Skeletal muscle satellite cell (primary cell): Measurements from ENCODE around the gene PLIN3.
A peak's percentile ranks its signal among the peaks of the same experiment; 100 is the strongest.
"Not testable (repeated sequence)": the region's sequence is repeated elsewhere in the genome, so short reads cannot be mapped to it uniquely, and the experiment has no call there.

Experiments used
- H3K27me3 ChIP-seq: 2 replicates; pipeline ENCODE4 v1.7.0; 2013; ENCODE audit warnings: low read length; ENCODE audit not compliant: control insufficient read depth, insufficient read depth
- H3K36me3 ChIP-seq: 2 replicates; pipeline ENCODE4 v1.7.0; 2013; ENCODE audit warnings: mild to moderate bottlenecking, control low read depth, low read length; ENCODE audit not compliant: insufficient read depth
- H3K4me1 ChIP-seq: 2 replicates; pipeline ENCODE4 v1.7.0; 2013; ENCODE audit warnings: low read length; ENCODE audit not compliant: control insufficient read depth, insufficient read depth
- H3K4me2 ChIP-seq: 2 replicates; pipeline ENCODE4 v1.7.0; 2013; ENCODE audit warnings: mild to moderate bottlenecking, low read length
- H3K4me3 ChIP-seq: 2 replicates; pipeline ENCODE4 v1.7.0; 2013; ENCODE audit warnings: low read length
- H3K9ac ChIP-seq: 2 replicates; pipeline ENCODE4 v1.7.0; 2013; ENCODE audit warnings: mild to moderate bottlenecking, low read depth, low read length, moderate library complexity
- H3K9me3 ChIP-seq: replicated peaks from 2 replicates; pipeline ENCODE4 v1.7.0; 2013; ENCODE audit warnings: mild to moderate bottlenecking, control low read depth, low read length

Gene PLIN3

GRCh38 chr19:4832776-4833175 lies 34.7 kb downstream of the PLIN3 start:
- Histone ChIP-seq H3K4me2 (no peak overlapping the region), H3K4me3 (no peak overlapping the region), H3K4me1 (peaks cover 3% of the 10 kb centered on the region)

DNA sequence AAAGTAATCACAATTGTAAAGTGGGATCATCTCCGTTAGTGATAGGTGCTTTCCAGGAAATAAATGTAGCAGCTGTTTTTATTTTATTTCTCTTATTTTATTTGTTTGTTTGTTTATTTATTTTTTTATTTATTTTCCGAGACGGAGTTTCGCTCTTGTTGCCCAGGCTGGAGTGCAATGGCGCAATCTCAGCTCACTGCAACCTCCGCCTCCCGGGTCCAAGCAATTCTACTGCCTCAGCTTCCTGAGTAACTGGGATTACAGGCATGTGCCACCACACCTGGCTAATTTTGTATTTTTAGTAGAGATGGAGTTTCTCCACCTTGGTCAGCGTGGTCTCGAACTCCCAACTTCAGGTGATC lies 35.5 kb downstream of the PLIN3 start:
- Histone ChIP-seq H3K4me2 (peak overlapping the region; percentile 88), H3K9ac (peak overlapping the region; percentile 90), H3K4me3 (peak overlapping the region; percentile 81)
- not testable (repeated sequence) for H3K27me3 ChIP-seq, H3K9me3 ChIP-seq, H3K4me1 ChIP-seq, H3K36me3 ChIP-seq

More at GRCh38 chr19:4832776-4833175, 34.7 kb downstream of the PLIN3 start:
- Histone ChIP-seq H3K9me3 (no peaks in the 10 kb centered on the region), H3K27me3 (no peaks in the 10 kb centered on the region), H3K9ac (no peak overlapping the region), H3K36me3 (peaks cover 9% of the 10 kb centered on the region)

GRCh38 chr19:4831304-4831978 lies 36.0 kb downstream of the PLIN3 start, which contains the start of gene TICAM1:
TICAM1 (minus strand) TSS chr19:4831712; CDS start chr19:4818377, 13,335 bp downstream.
- H3K9me3 ChIP-seq, result no peaks in the 10 kb centered on the region
- peak within 1 kb of the TSS; percentile 90 for H3K9ac ChIP-seq
- H3K4me1 ChIP-seq, result peaks cover 3% of the 10 kb centered on the region
- peaks cover 3% of the 10 kb centered on the region for H3K36me3 ChIP-seq
- peak within 1 kb of the TSS; percentile 88 for H3K4me2 ChIP-seq
- H3K4me3 ChIP-seq, result peak within 1 kb of the TSS; percentile 81
- H3K27me3 ChIP-seq, result no peaks in the 10 kb centered on the region

- Histone ChIP-seq H3K27me3 (no peaks in the 10 kb centered on the region), H3K4me1 (peaks cover 3% of the 10 kb centered on the region), H3K36me3 (peaks cover 3% of the 10 kb centered on the region), H3K4me3 (peak overlapping the region; percentile 81), H3K9me3 (no peaks in the 10 kb centered on the region), H3K4me2 (peak overlapping the region; percentile 88), H3K9ac (peak overlapping the region; percentile 90)
Measured at GRCh38 chr19:4830768-4831265, 36.6 kb downstream of the PLIN3 start.

GRCh38 chr19:4830332-4830731 lies 37.1 kb downstream of the PLIN3 start:
- Histone ChIP-seq H3K36me3 (peaks cover 3% of the 10 kb centered on the region), H3K9me3 (no peaks in the 10 kb centered on the region), H3K9ac (peak overlapping the region; percentile 90), H3K4me3 (peak overlapping the region; percentile 81), H3K4me1 (peaks cover 3% of the 10 kb centered on the region), H3K27me3 (no peaks in the 10 kb centered on the region), H3K4me2 (peak overlapping the region; percentile 88)

GRCh38 chr19:4829001-4829712 lies 38.3 kb downstream of the PLIN3 start:
- Histone ChIP-seq H3K36me3 (peaks cover 3% of the 10 kb centered on the region), H3K4me1 (peaks cover 3% of the 10 kb centered on the region), H3K27me3 (no peaks in the 10 kb centered on the region), H3K4me3 (peak overlapping the region; percentile 20), H3K9ac (no peak overlapping the region), H3K4me2 (peak overlapping the region; percentile 66), H3K9me3 (no peaks in the 10 kb centered on the region)

DNA sequence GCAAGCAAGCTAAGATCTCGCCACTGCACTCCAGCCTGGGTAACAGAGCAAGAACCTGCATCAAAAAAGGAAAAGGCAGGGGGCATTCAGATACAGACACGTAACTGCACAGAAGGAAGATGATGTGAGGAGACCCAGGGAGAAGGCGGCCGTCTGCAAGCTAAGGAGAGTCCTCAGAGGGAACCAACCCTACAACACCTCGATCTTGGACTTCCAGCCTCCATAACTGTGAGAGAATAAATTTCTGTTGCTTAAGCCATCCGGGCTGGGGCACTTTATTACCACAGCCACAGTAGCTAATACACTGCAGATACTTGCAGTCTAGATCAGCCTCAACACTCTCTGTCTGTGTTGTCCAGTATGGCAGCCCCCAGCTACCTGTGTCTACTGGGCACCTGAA lies 43.9 kb downstream of the PLIN3 start:
- H3K4me2 ChIP-seq, result no peak overlapping the region
- peaks cover 6% of the 10 kb centered on the region for H3K36me3 ChIP-seq
- no peaks in the 10 kb centered on the region for H3K4me1 ChIP-seq
- no peak overlapping the region for H3K4me3 ChIP-seq
- no peak overlapping the region for H3K9ac ChIP-seq
- no peaks in the 10 kb centered on the region for H3K27me3 ChIP-seq
- no peaks in the 10 kb centered on the region for H3K9me3 ChIP-seq

GRCh38 chr19:4822354-4822753 lies 45.1 kb downstream of the PLIN3 start:
- not testable (repeated sequence) for H3K4me1 ChIP-seq, H3K9ac ChIP-seq, H3K27me3 ChIP-seq, H3K4me2 ChIP-seq, H3K9me3 ChIP-seq, H3K4me3 ChIP-seq, H3K36me3 ChIP-seq

GRCh38 chr19:4821265-4821664 lies 46.2 kb downstream of the PLIN3 start:
- Histone ChIP-seq H3K4me1 (no peaks in the 10 kb centered on the region), H3K4me2 (no peak overlapping the region), H3K27me3 (no peaks in the 10 kb centered on the region), H3K36me3 (peaks cover 17% of the 10 kb centered on the region), H3K4me3 (no peak overlapping the region), H3K9me3 (no peaks in the 10 kb centered on the region), H3K9ac (no peak overlapping the region)

DNA sequence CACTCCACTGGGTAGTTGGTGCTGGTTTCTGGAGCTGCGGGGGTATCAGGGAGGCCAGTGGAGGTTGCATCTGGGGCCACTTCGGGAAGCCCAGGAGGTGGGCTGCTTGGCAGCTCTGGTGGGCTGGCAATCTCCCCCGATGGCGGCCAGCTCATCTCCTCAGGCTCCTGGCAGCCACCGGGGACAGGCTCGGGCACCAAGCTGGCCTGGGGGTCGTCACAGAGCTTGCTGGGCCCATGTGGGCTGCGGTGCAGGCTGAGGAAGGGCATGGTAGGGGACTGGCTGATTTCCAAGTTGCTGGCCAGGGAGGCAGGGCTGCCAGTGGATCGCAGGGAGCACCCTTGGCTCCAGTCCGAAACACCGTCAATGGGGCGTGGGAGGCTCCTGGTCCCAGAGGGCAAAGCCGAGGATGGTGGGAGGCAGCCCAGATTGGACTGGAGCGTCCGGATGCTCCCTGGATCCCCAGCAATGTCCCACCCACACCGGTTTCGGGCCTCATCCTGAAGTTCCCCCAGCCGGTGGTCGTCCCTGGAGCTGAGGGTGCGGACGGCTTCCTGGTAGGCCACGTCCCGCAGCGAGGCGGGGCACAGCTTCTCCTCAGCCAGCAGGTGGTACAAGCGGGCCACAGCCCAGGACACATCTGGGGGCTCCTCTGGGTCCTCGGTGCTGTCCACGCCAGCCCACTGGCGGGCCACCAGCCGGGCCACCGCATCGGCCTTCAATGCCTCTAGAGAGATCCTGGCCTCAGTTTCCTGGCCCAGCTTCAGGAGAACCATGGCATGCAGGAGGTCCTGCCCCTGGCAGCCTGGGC lies 49.8 kb downstream of the PLIN3 start:
- H3K9ac ChIP-seq, result no peak overlapping the region
- peaks cover 10% of the 10 kb centered on the region for H3K4me1 ChIP-seq
- H3K4me2 ChIP-seq, result no peak overlapping the region
- no peaks in the 10 kb centered on the region for H3K27me3 ChIP-seq
- H3K4me3 ChIP-seq, result no peak overlapping the region
- no peaks in the 10 kb centered on the region for H3K9me3 ChIP-seq
- peaks cover 21% of the 10 kb centered on the region for H3K36me3 ChIP-seq

DNA sequence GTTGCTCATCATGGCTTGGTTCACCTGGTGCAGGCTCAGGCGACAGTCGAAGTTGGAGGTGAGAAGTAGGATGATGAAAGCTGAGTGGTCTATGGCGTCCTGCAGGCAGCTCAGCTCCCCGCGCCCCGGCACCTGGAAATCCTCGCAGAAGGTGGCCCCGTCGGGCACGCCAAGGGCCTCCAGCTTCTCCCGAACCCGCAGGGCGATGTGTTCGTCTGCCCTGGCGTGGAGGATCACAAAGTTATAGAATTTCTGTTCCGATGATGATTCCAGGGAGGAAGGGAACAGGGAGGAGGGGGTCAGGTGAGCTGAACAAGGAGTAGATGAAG lies 50.6 kb downstream of the PLIN3 start:
- H3K36me3 ChIP-seq, result peaks cover 21% of the 10 kb centered on the region
- H3K9me3 ChIP-seq, result no peaks in the 10 kb centered on the region
- H3K27me3 ChIP-seq, result no peaks in the 10 kb centered on the region
- H3K4me2 ChIP-seq, result no peak overlapping the region
- no peak overlapping the region for H3K4me3 ChIP-seq
- H3K4me1 ChIP-seq, result peaks cover 10% of the 10 kb centered on the region
- no peak overlapping the region for H3K9ac ChIP-seq
